CD4-positive, alpha-beta T cell (primary cell): Measurements from ENCODE around the gene GRM4. TPM values are rescaled to one million over a fixed set of nuclear protein-coding genes. Genes with fewer than 3 reads are reported as not detected.

Source experiments
- ATAC-seq: fragments of 200-7000 bp; cut with Tn5 transposase; one replicate; pipeline ENCODE4 v1.10.0; 2022; ENCODE audit warnings: mild to moderate bottlenecking; ENCODE audit not compliant: poor library complexity
- CTCF ChIA-PET: fragments of 350-600 bp; sonication (Branson Sonifier 250); formaldehyde crosslinking; loops from one replicate; lab custom pipeline; 2021; ENCODE audit warnings: antibody characterized with exemption, inconsistent platforms; lab: Charles Lee
- POLR2A ChIA-PET: fragments of 350-600 bp; sonication (Branson Sonifier 250); formaldehyde crosslinking; loops from one replicate; lab custom pipeline; 2021; ENCODE audit warnings: antibody characterized with exemption, inconsistent platforms; lab: Charles Lee
- DNase-seq, 14 experiments: peaks; one replicate each; pipeline ENCODE4 v3.0.0-alpha.2; 2013 to 2020; ENCODE audit warnings: mixed read lengths in 2 of 14
- H3K27ac ChIP-seq, 2 donors: one replicate each; pipeline versions ENCODE4 v1.5.1 to v1.7.0; 2013; ENCODE audit warnings: low read length in 2 of 2, low read depth in 1 of 2, mild to moderate bottlenecking in 1 of 2
- H3K27me3 ChIP-seq, 2 experiments: 1 replicate in 1 of 2; 2 replicates in 1 of 2; pipeline versions ENCODE4 v1.6.1 to v1.7.0; 2013; ENCODE audit warnings: low read length in 2 of 2, control low read depth in 1 of 2, mild to moderate bottlenecking in 1 of 2, moderate library complexity in 1 of 2; ENCODE audit not compliant: insufficient read depth in 2 of 2, control insufficient read depth in 1 of 2
- H3K36me3 ChIP-seq: one replicate; pipeline ENCODE4 v1.6.1; 2013; ENCODE audit warnings: low read length, control low read depth; ENCODE audit not compliant: insufficient read depth
- H3K4me1 ChIP-seq: one replicate; pipeline ENCODE4 v1.6.1; 2013; ENCODE audit warnings: low read length, control low read depth; ENCODE audit not compliant: insufficient read depth
- H3K4me3 ChIP-seq: one replicate; pipeline ENCODE4 v1.5.1; 2013; ENCODE audit warnings: mild to moderate bottlenecking, low read length, moderate library complexity
- H3K9me3 ChIP-seq, 2 experiments: 1 replicate in 1 of 2; 2 replicates in 1 of 2; pipeline versions ENCODE4 v1.6.1 to v1.7.0; 2013; ENCODE audit warnings: low read length in 2 of 2, mild to moderate bottlenecking in 2 of 2, control low read depth in 1 of 2, moderate library complexity in 1 of 2; ENCODE audit not compliant: control insufficient read depth in 1 of 2, insufficient read depth in 1 of 2
- H3K27ac Mint-ChIP-seq: one replicate; pipeline ENCODE4 v1.8.0; 2020; ENCODE audit warnings: mixed read lengths
- H3K27me3 Mint-ChIP-seq: one replicate; pipeline ENCODE4 v1.8.0; 2021; ENCODE audit warnings: mixed read lengths
- H3K36me3 Mint-ChIP-seq: one replicate; pipeline ENCODE4 v1.8.0; 2021; ENCODE audit warnings: low read depth, mixed read lengths
- H3K4me1 Mint-ChIP-seq: one replicate; pipeline ENCODE4 v1.8.0; 2021; ENCODE audit warnings: low read depth, mixed read lengths
- H3K4me3 Mint-ChIP-seq: one replicate; pipeline ENCODE4 v1.8.0; 2020; ENCODE audit warnings: mild to moderate bottlenecking, mixed read lengths
- H3K9me3 Mint-ChIP-seq: one replicate; pipeline ENCODE4 v1.8.0; 2020; ENCODE audit warnings: mixed read lengths
- intact Hi-C, 2 experiments: fragments of 100-400 bp; cut with DNase I in 1 of 2; cut with micrococcal nuclease in 1 of 2; formaldehyde crosslinking; loops; one replicate each; pipeline versions ENCODE4 v1.15.1 to v1.9.0; 2023 to 2025; cut with DNase I, micrococcal nuclease
- total RNA-seq, 174 experiments: library from RNA in 2 of 174; stranded (reverse) in 2 of 174; gene quantifications; one replicate each; pipeline ENCODE4 v1.2.3 and lab custom pipeline; 2021 to 2026
- TF ChIP-seq, protein P1 (sequence below): fragments of 200-600 bp; IDR thresholded peaks from one replicate; pipeline ENCODE4 v1.8.0; 2022; ENCODE audit warnings: antibody characterized with exemption, mild to moderate bottlenecking

Gene GRM4
- total RNA-seq, 2 experiments from 2014 or later = 0.08 TPM; not detected in 1

GRCh38 chr6:34096193-34096592 is 49.7 kb downstream of the GRM4 start:
- H3K36me3 Mint-ChIP-seq = no peaks in the 10 kb centered on the region
- TF ChIP-seq, protein P1, sequence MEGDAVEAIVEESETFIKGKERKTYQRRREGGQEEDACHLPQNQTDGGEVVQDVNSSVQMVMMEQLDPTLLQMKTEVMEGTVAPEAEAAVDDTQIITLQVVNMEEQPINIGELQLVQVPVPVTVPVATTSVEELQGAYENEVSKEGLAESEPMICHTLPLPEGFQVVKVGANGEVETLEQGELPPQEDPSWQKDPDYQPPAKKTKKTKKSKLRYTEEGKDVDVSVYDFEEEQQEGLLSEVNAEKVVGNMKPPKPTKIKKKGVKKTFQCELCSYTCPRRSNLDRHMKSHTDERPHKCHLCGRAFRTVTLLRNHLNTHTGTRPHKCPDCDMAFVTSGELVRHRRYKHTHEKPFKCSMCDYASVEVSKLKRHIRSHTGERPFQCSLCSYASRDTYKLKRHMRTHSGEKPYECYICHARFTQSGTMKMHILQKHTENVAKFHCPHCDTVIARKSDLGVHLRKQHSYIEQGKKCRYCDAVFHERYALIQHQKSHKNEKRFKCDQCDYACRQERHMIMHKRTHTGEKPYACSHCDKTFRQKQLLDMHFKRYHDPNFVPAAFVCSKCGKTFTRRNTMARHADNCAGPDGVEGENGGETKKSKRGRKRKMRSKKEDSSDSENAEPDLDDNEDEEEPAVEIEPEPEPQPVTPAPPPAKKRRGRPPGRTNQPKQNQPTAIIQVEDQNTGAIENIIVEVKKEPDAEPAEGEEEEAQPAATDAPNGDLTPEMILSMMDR = no peak
- no peak overlapping the region for H3K4me3 ChIP-seq
- H3K27me3 ChIP-seq = peaks cover 7 to 17% of the 10 kb centered on the region in 2 experiments
- H3K27ac ChIP-seq = no peak overlapping the region
- ChIA-PET POLR2A (no interaction called here), CTCF (no interaction called here)
- H3K4me1 ChIP-seq = no peaks in the 10 kb centered on the region
- no peak overlapping the region for H3K4me3 Mint-ChIP-seq
- intact Hi-C loops = no loop called here
- H3K27ac Mint-ChIP-seq = no peak overlapping the region
- no peak for DNase-seq
- no peak for ATAC-seq
- no peaks in the 10 kb centered on the region for H3K9me3 Mint-ChIP-seq
- peaks cover 38% of the 10 kb centered on the region for H3K27me3 Mint-ChIP-seq
- H3K9me3 ChIP-seq = peaks cover 0 to 9% of the 10 kb centered on the region in 2 experiments
- H3K4me1 Mint-ChIP-seq = no peaks in the 10 kb centered on the region
- no peaks in the 10 kb centered on the region for H3K36me3 ChIP-seq

- ChIA-PET POLR2A (no interaction called here), CTCF (no interaction called here)
- DNase-seq = no peak
- Histone ChIP-seq H3K4me1 (no peaks in the 10 kb centered on the region), H3K4me3 (no peak overlapping the region), H3K27ac (no peak overlapping the region), H3K27me3 (peaks cover 7 to 17% of the 10 kb centered on the region in 2 experiments), H3K36me3 (no peaks in the 10 kb centered on the region), H3K9me3 (peaks cover 0 to 9% of the 10 kb centered on the region in 2 experiments)
- Mint-ChIP-seq H3K4me1 (no peaks in the 10 kb centered on the region), H3K4me3 (no peak overlapping the region), H3K27me3 (peaks cover 38% of the 10 kb centered on the region), H3K27ac (no peak overlapping the region), H3K36me3 (no peaks in the 10 kb centered on the region), H3K9me3 (no peaks in the 10 kb centered on the region)
- ATAC-seq = no peak
- TF ChIP-seq, protein P1 = no peak
- intact Hi-C loops = no loop called here
Observed at GRCh38 chr6:34095741-34096140, 50.1 kb downstream of the GRM4 start.

GRCh38 chr6:34095136-34095505 is 50.8 kb downstream of the GRM4 start:
- no peak overlapping the region for H3K4me3 ChIP-seq
- Mint-ChIP-seq H3K27ac (no peak overlapping the region), H3K36me3 (no peaks in the 10 kb centered on the region), H3K4me1 (no peaks in the 10 kb centered on the region), H3K9me3 (no peaks in the 10 kb centered on the region), H3K27me3 (peaks cover 38% of the 10 kb centered on the region), H3K4me3 (no peak overlapping the region)
- ATAC-seq (no peak), DNase-seq (no peak)
- POLR2A ChIA-PET = no interaction called here
- H3K36me3 ChIP-seq = no peaks in the 10 kb centered on the region
- H3K9me3 ChIP-seq = peaks cover 0 to 9% of the 10 kb centered on the region in 2 experiments
- intact Hi-C loops = no loop called here
- no peak overlapping the region for H3K27ac ChIP-seq
- H3K4me1 ChIP-seq = no peaks in the 10 kb centered on the region
- peaks cover 7 to 17% of the 10 kb centered on the region in 2 experiments for H3K27me3 ChIP-seq
- CTCF ChIA-PET = no interaction called here
- TF ChIP-seq, protein P1 = no peak
